HepG2 (cell line): ENCODE data around the gene STC2. TPM values are rescaled to one million over a fixed set of nuclear protein-coding genes. Genes with fewer than 3 reads are reported as not detected.

Source experiments
- DMAP1 ChIP-seq: IDR thresholded peaks from 2 replicates; pipeline ENCODE4 v1.6.1; 2016
- ERF ChIP-seq: IDR thresholded peaks from 2 replicates; pipeline ENCODE4 v1.6.1; 2018; ENCODE audit warnings: missing biosample characterization, missing genetic modification reagents
- IKZF1 ChIP-seq: fragments of 450-650 bp; IDR thresholded peaks from 2 replicates; pipeline ENCODE4 v1.7.1; 2016
- KLF12 ChIP-seq: sonication (generic); formaldehyde crosslinking; IDR thresholded peaks from 2 replicates; pipeline ENCODE4 v1.4.0; 2020; ENCODE audit warnings: missing genetic modification reagents, borderline replicate concordance
- NR2F6 ChIP-seq, 2 experiments: IDR thresholded peaks; 2 replicates each; pipeline ENCODE4 v1.6.1; 2016; ENCODE audit warnings: antibody characterized with exemption in 1 of 2, mild to moderate bottlenecking in 1 of 2
- PCBP2 ChIP-seq: fragments of 200-400 bp; formaldehyde crosslinking; optimal IDR thresholded peaks from 2 replicates; pipeline ENCODE3; 2018; ENCODE audit warnings: low read length, low read depth; ENCODE audit not compliant: poor library complexity, severe bottlenecking
- SP5 ChIP-seq: IDR thresholded peaks from 2 replicates; pipeline ENCODE4 v1.6.1; 2016; ENCODE audit warnings: low read depth, borderline replicate concordance
- ZNF296 ChIP-seq: sonication (generic); formaldehyde crosslinking; conservative IDR thresholded peaks from 2 replicates; pipeline ENCODE4 v1.5.0; 2020; ENCODE audit warnings: mild to moderate bottlenecking, missing genetic modification reagents
- polyA plus RNA-seq, 8 experiments: library from polyadenylated mRNA; depleted of rRNA in 3 of 8; stranded (reverse) in 7 of 8; unstranded in 1 of 8; fragments of >200 nt; fragmentation: Illumina TruSeq in 4 of 8; extraction: Trizol in 4 of 8; gene quantifications; 2 replicates each; pipeline versions ENCODE4 v1.2.1 to v1.2.3, GENCODE V29; 2011 to 2016; ENCODE audit warnings: low read depth in 4 of 8, missing spikeins in 1 of 8, mixed read lengths in 1 of 8; ENCODE audit not compliant: insufficient read depth in 1 of 8
- total RNA-seq, 5 experiments: library from RNA; depleted of rRNA; stranded (reverse); fragments of >200 nt; fragmentation: Illumina TruSeq; extraction: Trizol; gene quantifications; 2 replicates each; pipeline ENCODE4 v1.2.3, GENCODE V29; 2016; ENCODE audit warnings: low read depth in 1 of 5
- TF ChIP-seq, protein P1 (sequence below): sonication (generic); formaldehyde crosslinking; IDR thresholded peaks from 2 replicates; pipeline ENCODE4 v1.9.0; 2021; ENCODE audit warnings: missing genetic modification reagents, mild to moderate bottlenecking, borderline replicate concordance
- TF ChIP-seq, protein P2 (sequence below): sonication (generic); formaldehyde crosslinking; IDR thresholded peaks from one replicate; pipeline ENCODE4 v1.5.1; 2020; ENCODE audit warnings: mild to moderate bottlenecking, missing genetic modification reagents; ENCODE audit errors: not compliant biosample characterization
- TF ChIP-seq, protein P3 (sequence below): sonication (generic); formaldehyde crosslinking; IDR thresholded peaks from 2 replicates; pipeline ENCODE4 v1.8.0; 2022; ENCODE audit warnings: low read depth, missing genetic modification reagents
- TF ChIP-seq, protein P4 (sequence below): sonication (generic); formaldehyde crosslinking; IDR thresholded peaks from 2 replicates; pipeline ENCODE4 v1.4.0; 2020; ENCODE audit warnings: mild to moderate bottlenecking, low read depth, missing genetic modification reagents
- TF ChIP-seq, protein P5 (sequence below): sonication (generic); formaldehyde crosslinking; IDR thresholded peaks from 2 replicates; pipeline ENCODE4 v1.5.1; 2020; ENCODE audit warnings: missing genetic modification reagents, mild to moderate bottlenecking, borderline replicate concordance

STC2 gene
- total and polyA plus RNA-seq, 2 of the 13 experiments (the other 11 are each of a cell fraction or from before 2014, with no cell fraction given) = 27.1 to 69.2 TPM

DNA sequence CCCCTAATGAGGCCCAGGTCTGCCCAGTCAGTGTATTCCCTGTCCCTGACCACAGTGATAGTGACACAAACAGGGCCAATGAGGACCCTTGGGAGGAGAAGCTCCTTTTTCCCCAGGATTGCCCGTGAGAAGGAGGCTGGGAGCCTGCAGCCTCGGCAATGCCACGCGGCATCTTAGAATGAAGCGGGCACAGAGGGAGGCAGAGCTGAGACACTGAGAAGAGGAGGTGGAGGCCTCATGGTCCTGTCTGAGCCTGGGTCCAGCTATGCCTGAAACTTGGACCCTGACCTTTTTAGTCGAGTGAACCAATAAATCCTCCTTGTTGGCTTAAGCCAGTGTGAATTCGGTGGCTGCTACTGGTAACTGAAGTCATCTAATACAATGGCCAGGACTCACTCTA, 28.4 kb downstream of the STC2 start (continued):
- TF ChIP-seq, protein P1, sequence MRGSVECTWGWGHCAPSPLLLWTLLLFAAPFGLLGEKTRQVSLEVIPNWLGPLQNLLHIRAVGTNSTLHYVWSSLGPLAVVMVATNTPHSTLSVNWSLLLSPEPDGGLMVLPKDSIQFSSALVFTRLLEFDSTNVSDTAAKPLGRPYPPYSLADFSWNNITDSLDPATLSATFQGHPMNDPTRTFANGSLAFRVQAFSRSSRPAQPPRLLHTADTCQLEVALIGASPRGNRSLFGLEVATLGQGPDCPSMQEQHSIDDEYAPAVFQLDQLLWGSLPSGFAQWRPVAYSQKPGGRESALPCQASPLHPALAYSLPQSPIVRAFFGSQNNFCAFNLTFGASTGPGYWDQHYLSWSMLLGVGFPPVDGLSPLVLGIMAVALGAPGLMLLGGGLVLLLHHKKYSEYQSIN = no peak
- TF ChIP-seq, protein P2, sequence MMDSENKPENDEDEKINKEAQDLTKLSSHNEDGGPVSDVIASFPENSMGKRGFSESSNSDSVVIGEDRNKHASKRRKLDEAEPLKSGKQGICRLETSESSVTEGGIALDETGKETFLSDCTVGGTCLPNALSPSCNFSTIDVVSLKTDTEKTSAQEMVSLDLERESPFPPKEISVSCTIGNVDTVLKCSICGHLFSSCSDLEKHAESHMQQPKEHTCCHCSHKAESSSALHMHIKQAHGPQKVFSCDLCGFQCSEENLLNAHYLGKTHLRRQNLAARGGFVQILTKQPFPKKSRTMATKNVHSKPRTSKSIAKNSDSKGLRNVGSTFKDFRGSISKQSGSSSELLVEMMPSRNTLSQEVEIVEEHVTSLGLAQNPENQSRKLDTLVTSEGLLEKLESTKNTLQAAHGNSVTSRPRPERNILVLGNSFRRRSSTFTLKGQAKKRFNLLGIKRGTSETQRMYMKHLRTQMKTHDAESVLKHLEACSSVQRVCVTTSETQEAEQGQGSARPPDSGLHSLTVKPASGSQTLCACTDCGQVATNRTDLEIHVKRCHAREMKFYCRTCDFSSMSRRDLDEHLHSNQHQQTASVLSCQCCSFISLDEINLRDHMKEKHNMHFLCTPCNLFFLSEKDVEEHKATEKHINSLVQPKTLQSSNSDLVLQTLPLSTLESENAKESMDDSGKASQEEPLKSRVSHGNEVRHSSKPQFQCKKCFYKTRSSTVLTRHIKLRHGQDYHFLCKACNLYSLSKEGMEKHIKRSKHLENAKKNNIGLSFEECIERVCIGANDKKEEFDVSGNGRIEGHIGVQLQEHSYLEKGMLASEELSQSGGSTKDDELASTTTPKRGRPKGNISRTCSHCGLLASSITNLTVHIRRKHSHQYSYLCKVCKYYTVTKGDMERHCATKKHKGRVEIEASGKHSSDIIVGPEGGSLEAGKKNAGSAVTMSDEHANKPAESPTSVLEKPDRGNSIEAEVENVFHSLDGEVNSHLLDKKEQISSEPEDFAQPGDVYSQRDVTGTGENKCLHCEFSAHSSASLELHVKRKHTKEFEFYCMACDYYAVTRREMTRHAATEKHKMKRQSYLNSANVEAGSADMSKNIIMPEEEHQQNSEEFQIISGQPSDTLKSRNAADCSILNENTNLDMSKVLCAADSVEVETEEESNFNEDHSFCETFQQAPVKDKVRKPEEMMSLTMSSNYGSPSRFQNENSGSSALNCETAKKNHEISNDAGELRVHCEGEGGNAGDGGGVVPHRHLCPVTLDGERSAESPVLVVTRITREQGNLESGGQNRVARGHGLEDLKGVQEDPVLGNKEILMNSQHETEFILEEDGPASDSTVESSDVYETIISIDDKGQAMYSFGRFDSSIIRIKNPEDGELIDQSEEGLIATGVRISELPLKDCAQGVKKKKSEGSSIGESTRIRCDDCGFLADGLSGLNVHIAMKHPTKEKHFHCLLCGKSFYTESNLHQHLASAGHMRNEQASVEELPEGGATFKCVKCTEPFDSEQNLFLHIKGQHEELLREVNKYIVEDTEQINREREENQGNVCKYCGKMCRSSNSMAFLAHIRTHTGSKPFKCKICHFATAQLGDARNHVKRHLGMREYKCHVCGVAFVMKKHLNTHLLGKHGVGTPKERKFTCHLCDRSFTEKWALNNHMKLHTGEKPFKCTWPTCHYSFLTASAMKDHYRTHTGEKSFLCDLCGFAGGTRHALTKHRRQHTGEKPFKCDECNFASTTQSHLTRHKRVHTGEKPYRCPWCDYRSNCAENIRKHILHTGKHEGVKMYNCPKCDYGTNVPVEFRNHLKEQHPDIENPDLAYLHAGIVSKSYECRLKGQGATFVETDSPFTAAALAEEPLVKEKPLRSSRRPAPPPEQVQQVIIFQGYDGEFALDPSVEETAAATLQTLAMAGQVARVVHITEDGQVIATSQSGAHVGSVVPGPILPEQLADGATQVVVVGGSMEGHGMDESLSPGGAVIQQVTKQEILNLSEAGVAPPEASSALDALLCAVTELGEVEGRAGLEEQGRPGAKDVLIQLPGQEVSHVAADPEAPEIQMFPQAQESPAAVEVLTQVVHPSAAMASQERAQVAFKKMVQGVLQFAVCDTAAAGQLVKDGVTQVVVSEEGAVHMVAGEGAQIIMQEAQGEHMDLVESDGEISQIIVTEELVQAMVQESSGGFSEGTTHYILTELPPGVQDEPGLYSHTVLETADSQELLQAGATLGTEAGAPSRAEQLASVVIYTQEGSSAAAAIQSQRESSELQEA (CRISPR knock-in tag) = no peak
- TF ChIP-seq NR2F6 (IDR thresholded peaks at IDR 0.05) (peak; percentile 44; the same call in 1 of the 2 replicates), NR2F6 (CRISPR knock-in tag; IDR thresholded peaks at IDR 0.05) (no peak), DMAP1 (CRISPR knock-in tag) (no peak), IKZF1 (no peak), PCBP2 (no peak), KLF12 (no peak), ERF (CRISPR knock-in tag) (no peak), ZNF296 (CRISPR knock-in tag) (no peak), SP5 (CRISPR knock-in tag) (no peak)
- TF ChIP-seq, protein P3, sequence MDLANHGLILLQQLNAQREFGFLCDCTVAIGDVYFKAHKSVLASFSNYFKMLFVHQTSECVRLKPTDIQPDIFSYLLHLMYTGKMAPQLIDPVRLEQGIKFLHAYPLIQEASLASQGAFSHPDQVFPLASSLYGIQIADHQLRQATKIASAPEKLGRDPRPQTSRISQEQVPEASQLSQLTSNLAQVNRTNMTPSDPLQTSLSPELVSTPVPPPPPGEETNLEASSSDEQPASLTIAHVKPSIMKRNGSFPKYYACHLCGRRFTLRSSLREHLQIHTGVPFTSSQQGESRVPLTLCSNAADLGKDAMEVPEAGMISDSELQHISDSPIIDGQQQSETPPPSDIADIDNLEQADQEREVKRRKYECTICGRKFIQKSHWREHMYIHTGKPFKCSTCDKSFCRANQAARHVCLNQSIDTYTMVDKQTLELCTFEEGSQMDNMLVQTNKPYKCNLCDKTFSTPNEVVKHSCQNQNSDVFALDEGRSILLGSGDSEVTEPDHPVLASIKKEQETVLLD = no peak
- TF ChIP-seq, protein P4, sequence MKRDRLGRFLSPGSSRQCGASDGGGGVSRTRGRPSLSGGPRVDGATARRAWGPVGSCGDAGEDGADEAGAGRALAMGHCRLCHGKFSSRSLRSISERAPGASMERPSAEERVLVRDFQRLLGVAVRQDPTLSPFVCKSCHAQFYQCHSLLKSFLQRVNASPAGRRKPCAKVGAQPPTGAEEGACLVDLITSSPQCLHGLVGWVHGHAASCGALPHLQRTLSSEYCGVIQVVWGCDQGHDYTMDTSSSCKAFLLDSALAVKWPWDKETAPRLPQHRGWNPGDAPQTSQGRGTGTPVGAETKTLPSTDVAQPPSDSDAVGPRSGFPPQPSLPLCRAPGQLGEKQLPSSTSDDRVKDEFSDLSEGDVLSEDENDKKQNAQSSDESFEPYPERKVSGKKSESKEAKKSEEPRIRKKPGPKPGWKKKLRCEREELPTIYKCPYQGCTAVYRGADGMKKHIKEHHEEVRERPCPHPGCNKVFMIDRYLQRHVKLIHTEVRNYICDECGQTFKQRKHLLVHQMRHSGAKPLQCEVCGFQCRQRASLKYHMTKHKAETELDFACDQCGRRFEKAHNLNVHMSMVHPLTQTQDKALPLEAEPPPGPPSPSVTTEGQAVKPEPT (CRISPR knock-in tag) = no peak
- TF ChIP-seq, protein P5, sequence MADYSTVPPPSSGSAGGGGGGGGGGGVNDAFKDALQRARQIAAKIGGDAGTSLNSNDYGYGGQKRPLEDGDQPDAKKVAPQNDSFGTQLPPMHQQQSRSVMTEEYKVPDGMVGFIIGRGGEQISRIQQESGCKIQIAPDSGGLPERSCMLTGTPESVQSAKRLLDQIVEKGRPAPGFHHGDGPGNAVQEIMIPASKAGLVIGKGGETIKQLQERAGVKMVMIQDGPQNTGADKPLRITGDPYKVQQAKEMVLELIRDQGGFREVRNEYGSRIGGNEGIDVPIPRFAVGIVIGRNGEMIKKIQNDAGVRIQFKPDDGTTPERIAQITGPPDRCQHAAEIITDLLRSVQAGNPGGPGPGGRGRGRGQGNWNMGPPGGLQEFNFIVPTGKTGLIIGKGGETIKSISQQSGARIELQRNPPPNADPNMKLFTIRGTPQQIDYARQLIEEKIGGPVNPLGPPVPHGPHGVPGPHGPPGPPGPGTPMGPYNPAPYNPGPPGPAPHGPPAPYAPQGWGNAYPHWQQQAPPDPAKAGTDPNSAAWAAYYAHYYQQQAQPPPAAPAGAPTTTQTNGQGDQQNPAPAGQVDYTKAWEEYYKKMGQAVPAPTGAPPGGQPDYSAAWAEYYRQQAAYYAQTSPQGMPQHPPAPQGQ (CRISPR knock-in tag) = no peak
